NCI-H1694 treated with DMSO at 0.1 percent for 48 hours (cell line): ENCODE results near the gene SLC11A2.
"Not testable (repeated sequence)": the region's sequence is repeated elsewhere in the genome, so short reads cannot be mapped to it uniquely, and the experiment has no call there.

Experiments used
- DNase-seq: peaks from one replicate; lab custom pipeline; 2025; lab: John Stamatoyannopoulos, UW

SLC11A2 gene

DNA sequence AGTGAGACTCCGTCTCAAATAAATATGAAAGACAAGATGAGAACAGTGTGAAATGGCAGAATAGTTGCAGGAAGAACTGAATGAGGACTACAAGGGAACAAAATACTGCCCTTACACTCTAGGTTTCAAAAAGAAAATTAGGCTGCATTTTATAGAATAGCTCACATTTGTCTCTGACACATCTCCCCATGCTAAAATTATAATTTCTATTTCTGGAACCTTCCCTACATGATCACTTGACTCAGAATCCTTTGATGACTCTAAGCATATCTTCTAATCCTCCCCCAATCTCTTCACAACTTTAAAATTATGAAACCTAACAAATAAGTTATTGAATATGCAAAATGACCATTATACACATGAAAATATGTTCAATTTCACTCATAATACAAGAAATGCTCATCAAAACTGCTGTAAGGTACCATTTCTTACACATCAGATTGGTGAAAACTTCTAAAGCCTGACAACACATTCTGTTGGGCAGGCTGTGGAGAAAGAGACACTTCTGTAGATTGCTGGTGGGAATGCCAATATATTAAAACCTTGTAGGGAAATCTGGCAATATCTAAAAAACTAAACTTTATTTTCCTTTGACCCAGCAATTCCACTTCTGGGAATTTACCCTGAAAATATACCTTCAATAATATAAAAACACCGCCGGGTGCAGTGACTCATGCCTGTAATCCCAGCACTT is 78.1 kb downstream of the SLC11A2 start:
- no peak for DNase-seq

DNA sequence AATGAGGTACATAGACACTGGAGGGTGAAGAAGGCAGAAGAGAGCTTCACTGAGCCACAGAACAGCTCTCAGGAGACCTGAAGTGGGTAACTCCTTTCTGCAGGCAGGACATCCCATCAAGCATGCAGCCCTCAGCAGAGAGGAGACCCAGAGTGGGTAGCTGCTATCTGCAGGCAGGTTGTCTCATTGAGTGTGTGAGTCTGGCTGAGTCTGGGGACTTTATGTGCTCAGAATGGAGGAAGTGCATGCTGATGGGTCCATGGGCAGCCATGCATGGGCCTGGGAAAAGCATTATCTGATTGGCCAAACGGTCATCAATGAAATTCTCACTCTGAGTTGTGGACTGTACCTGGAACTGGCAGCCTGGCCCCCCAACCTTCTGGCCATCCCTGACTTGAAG is 88.5 kb downstream of the SLC11A2 start:
- no peak for DNase-seq

DNA sequence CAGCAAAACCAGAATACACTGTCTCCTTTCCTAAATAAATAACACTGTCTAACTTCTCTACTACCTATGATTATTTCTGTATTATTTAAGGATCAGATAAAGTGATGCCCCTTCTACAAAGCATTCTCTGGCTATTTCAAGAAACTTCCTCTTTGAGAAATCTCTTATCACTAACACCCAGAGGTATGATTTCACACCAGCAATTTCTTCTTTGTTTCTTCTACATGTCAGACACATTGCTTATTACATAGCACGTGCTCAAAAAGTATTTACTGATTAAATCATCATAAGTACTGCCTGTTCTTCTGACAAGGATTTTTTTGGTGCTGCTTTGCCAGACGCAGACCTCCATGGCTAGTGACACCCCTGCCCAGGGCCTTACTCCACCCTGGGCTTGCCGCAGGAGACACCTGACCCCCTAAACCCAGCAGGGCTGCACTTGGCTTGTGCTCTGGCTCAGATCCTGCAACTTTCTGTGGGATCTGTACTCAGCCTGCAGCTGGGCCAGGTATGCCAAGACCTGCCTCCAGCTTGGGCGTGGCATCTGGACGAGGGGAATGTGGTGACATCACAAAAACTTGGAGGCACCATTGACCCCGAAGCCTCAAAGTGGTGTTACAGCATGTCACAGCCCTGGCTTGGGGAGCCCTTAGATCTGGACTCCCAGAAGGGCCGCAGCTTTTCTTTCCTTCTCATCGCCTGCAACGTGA is 89.2 kb downstream of the SLC11A2 start:
- no peak for DNase-seq

DNA sequence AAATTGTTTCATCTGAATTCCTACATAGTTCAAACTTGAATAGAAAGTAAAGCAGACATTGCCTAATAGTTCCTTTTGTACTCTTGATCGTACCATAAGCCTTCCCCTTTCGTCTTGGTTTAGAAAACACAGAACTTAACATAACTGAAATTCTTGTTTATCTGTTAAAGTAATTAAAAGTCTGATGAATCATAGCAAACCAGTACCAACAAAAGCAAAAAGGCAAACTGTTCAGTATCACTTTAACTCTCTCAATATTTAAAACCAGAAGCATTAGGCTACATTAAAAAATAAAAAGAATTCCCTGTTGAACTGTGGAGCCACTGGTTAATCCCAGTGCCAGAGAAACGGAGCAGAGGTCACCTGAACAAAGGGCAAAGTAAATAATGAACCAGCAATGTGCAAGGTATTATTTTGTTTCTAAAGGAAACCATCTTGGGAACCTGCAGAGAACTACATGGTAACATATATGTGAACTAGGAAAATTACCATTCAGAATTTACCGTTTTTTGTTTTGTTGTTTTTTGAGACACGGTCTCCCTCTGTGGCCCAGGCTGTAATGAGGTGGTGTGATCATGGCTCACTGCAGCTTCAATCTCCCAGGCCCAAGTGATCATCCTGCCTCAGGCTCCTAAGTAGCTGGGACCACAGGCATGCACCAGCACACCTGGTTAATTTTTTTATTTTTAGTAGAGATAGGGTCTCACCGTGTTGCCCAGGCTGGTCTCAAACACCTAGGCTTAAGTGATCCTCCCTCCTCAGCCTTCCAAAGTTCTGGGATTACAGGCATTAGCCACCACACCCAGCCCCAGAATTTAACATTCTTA is 91.0 kb downstream of the SLC11A2 start:
- no peak for DNase-seq

DNA sequence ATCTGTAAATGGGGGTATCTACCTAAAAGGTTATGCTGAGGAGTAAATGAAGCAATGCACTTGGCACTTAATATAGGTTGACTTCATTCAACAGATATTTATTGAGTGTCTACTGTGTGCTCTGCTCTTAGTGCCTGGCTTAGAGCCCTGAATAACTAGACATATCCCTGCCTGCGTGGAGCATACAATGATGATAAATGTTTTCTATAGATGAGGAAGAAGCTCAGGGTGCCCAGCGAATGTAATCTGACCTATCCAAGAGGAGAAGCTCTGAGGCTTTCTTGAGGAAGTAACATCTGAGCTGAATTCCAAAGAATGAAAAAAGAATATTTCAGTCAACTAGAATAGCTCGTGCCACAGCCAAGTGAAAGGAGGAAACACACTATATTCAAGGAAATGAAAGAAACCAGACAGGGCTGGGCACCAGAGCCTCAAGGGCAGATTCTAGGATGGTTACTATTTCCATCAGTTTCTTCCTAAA is 91.8 kb downstream of the SLC11A2 start:
- DNase-seq = no peak

DNA sequence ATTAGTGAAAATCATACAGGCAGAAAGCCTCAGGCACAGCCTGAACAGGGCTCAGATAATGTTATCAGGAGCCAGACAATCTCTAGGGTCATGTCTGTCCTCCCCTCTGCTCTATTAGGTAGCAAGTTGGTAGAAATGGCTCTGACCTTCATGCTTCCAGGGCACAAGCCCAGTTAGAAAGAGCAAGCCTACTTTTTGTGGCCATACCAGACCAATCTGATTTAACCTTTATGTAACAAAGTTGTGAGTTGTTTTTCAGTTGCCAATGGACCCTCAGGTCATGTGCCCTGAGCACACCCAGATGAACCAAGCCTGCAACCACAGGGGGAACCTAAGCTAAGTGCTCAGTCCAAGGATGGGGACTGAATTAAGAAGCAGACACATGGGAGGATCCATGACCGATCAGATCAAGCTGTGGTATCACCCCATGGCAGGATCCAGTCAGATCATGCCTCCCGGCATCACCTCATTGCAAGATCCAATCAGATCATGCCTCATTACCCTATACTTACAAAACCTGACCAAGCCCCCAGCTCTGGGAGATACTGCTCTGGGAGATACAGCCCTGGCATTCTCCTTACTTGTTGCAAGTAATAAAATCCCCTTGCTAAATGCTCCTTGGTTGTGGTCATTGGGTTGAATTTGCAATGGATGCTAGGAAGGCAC is 92.6 kb downstream of the SLC11A2 start:
- DNase-seq = no peak

DNA sequence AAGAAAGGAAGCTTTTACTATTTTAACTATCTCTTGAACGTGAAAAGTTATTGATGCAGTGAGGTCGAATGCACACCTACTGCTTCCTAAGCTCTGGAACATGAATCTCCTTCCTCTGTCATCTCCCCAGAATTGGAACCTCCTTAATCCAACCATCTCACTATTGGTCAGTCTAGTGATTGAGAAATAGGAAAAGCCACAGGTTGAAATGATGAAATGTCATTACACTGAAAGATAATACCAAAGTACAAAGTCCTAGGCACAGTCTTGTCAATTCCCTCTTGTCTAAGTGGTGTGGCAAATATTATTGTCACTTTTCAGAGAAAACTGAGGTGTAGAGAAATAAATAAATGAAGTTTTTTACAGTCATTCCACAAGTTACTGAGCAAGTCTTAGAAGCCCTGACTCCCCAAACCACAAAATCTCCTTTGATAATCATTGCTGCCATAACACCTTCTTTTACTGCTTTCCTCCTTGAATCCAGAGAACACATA is 93.3 kb downstream of the SLC11A2 start:
- no peak for DNase-seq

DNA sequence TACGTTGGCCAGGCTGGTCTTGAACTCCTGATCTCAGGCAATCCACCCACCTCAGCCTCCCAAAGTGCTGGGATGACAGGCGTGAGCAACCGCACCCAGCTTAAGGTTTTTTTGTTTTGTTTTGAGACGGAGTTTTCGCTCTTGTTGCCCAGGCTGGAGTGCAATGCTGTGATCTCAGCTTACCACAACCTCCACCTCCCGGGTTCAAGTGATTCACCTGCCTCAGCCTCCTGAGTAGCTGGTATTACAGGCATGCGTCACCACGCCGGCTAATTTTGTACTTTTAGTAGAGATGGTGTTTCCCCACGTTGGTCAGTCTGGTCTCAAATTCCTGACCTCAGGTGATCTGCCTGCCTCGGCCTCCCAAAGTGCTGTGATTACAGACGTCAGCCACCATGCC is 95.7 kb downstream of the SLC11A2 start:
- DNase-seq = not testable (repeated sequence)

DNA sequence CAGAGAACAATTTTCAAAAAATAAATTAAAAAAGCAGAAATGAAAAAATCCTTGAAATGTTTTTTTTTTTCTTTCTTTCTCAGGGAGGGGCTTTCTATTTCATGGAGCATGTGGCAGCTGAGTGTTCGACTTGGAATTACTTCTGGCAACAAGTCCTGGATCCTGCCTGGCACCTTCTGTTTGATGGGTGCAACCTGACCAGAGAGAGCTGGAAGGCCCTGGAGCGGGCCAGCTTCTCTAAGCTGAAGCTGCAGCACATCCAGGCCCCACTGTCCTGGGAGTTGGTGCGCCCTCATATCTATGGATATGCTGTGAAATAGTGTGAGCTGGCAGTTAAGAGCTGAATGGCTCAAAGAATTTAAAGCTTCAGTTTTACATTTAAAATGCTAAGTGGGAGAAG is 96.4 kb downstream of the SLC11A2 start:
- no peak for DNase-seq
